ENCODE measurements around the gene CXCL5.

GRCh38 chr4:74014332-74014731 lies 15.9 kb upstream of the CXCL5 start:
- TF ChIP-seq CTCF (conservative IDR thresholded peaks at IDR 0.05; ENCODE audit: low read depth, low read length) (no peak), POLR2A (IDR thresholded peaks at IDR 0.05; ENCODE audit: low read depth, low read length) (no peak), CEBPB (IDR thresholded peaks at IDR 0.05; ENCODE audit: low read depth, low read length) (no peak), MAFK (IDR thresholded peaks at IDR 0.05; ENCODE audit: low read depth, low read length) (no peak), CHD1 (IDR thresholded peaks at IDR 0.05; ENCODE audit: low read depth, low read length) (no peak)
